ENCODE measurements around the gene CDH4.

GRCh38 chr20:61780066-61780465 lies 528.0 kb downstream of the CDH4 start:
- no peak for TF ChIP-seq EZH2phosphoT487 (IDR thresholded peaks at IDR 0.05; ENCODE audit: borderline replicate concordance, low read depth, low read length)
- TF ChIP-seq, protein P1, sequence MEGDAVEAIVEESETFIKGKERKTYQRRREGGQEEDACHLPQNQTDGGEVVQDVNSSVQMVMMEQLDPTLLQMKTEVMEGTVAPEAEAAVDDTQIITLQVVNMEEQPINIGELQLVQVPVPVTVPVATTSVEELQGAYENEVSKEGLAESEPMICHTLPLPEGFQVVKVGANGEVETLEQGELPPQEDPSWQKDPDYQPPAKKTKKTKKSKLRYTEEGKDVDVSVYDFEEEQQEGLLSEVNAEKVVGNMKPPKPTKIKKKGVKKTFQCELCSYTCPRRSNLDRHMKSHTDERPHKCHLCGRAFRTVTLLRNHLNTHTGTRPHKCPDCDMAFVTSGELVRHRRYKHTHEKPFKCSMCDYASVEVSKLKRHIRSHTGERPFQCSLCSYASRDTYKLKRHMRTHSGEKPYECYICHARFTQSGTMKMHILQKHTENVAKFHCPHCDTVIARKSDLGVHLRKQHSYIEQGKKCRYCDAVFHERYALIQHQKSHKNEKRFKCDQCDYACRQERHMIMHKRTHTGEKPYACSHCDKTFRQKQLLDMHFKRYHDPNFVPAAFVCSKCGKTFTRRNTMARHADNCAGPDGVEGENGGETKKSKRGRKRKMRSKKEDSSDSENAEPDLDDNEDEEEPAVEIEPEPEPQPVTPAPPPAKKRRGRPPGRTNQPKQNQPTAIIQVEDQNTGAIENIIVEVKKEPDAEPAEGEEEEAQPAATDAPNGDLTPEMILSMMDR (conservative IDR thresholded peaks at IDR 0.05; ENCODE audit: low read length), result no peak

All from OCI-LY7 (cell line).